AG10803 (cell line): ENCODE measurements around the gene PHLDB2.

Source experiments
- DNase-seq: peaks from one replicate; pipeline ENCODE4 v3.0.0; 2010; ENCODE audit warnings: low read depth
- H3K4me3 ChIP-seq: 2 replicates; pipeline ENCODE4 v1.5.1; 2011; ENCODE audit warnings: mild to moderate bottlenecking, low read length, control low read depth
- TF ChIP-seq, protein P1 (sequence below): conservative IDR thresholded peaks from 2 replicates; pipeline ENCODE4 v1.5.1; 2011; ENCODE audit warnings: mild to moderate bottlenecking, low read length, control low read depth, inconsistent platforms

PHLDB2 gene

DNA sequence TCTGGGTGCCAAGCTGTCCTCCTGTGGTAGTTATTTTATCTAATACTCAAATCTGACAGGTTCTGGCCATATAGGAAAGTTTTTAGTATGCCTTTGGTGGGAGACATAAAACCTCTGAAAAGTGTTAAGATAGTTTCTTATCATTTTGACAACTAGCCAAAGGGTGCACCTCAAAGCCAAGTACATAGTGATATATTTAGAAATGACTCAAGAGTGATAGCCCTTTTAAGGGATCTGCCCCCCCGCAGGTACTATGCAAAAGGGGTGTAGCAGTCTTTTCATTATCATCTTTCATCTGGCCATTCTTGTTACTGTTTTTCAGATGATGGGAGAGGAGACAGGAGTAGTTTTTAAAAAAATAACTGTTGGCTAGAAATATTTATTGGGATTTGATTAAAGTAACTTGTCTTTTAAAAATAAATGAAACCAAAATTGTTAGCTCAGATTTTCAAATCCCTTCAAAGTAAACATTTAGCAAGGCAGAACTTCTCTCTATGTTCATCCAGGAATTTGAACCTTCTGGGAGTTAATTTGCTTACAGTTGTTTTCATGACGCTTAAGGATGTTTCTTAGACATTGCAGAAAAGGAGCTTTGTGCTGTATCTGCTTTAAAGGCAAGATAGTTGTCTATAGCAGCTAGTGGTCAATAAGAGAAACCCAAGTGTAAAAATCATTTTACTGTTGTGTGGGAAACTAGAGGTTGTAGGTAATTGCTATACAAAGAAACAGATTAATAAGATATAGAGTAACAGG lies 5.1 kb downstream of the PHLDB2 start:
- no peak for DNase-seq
- TF ChIP-seq, protein P1, sequence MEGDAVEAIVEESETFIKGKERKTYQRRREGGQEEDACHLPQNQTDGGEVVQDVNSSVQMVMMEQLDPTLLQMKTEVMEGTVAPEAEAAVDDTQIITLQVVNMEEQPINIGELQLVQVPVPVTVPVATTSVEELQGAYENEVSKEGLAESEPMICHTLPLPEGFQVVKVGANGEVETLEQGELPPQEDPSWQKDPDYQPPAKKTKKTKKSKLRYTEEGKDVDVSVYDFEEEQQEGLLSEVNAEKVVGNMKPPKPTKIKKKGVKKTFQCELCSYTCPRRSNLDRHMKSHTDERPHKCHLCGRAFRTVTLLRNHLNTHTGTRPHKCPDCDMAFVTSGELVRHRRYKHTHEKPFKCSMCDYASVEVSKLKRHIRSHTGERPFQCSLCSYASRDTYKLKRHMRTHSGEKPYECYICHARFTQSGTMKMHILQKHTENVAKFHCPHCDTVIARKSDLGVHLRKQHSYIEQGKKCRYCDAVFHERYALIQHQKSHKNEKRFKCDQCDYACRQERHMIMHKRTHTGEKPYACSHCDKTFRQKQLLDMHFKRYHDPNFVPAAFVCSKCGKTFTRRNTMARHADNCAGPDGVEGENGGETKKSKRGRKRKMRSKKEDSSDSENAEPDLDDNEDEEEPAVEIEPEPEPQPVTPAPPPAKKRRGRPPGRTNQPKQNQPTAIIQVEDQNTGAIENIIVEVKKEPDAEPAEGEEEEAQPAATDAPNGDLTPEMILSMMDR: no peak
- H3K4me3 ChIP-seq: no peak overlapping the region

DNA sequence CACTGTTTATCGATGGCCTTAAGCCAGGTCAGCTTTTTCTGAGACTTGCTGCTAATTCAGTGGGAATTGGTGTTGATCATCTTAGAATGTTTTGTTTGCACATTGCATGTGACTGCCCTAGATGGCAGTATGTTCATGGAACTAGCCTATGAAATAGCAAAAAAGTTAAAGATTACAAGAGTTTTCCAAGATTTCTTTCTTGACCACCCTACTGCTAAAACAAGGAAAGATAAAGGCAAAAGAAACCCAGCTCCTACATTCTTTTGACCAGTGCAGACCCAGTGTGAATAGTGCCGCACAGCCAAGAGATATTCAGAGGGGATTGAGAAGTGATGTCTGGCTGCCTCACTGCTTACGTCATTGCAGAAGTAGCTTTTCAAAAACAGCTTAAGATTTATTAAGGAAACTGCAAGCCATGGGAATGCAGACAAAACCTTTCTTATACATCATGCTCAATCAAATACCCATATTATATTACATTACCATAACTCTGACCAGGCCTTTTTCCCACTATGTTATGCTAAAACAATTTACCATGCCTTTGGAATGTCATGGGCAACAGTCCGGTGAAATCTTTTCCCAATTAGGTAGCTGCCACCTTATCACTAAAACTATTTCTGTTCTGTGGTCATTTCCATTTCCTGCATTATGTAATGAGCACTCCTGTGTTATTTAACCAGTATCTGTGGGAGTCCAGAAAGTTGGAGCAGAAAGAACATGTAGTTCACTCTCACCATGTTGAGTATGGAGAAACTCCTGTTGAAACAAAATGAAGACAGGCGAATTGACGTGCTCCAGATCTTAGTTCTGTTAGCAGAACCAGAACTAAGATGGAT lies 6.0 kb downstream of the PHLDB2 start:
- no peak overlapping the region for H3K4me3 ChIP-seq
- TF ChIP-seq, protein P1: peak; percentile 58
- peak; percentile 88 for DNase-seq

DNA sequence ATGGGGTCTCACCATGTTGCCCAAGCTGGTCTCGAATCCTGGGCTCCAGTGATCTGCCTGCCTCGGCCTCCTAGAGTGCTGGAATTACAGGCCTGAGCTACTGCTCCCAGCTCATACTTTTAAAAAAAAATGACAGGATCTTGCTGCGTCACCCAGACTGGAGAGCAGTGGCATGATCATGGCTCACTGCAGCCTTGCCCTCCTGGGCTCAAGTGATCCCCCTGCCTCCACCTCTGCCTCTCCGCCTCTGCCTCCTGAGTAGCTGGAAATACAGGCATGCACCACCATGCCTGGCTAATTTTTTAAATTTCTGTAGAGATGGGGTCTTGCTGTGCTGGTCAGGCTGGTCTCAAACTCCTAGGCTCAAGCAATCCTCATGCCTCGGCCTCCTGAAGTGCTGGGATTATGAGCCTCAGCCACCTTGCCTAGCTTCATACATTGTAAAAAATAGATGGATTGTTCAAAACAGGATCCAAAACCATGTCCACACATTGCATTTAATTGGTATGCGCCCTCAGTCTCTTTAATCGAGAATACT lies 8.9 kb downstream of the PHLDB2 start:
- no peak overlapping the region for H3K4me3 ChIP-seq
- DNase-seq: no peak
- TF ChIP-seq, protein P1: no peak

DNA sequence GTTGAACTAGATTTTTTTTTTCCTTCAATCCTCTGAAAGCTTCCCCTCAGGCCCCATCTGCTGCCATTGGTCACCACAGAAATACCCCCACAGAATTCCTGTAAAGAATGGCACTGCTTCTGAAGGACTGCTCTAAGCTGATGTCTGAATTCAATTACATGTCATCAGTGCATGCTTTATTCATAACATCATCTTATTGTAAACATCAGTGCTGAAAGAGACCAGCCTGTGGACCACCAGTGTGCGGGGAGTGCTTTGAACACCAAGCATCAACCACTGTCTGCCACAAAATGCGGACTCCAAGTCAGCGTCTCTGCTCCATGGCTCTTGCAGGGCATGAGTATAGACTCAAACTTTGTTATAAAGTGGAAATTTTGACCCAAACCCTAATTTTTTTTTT lies 11.6 kb downstream of the PHLDB2 start:
- TF ChIP-seq, protein P1: no peak
- no peak overlapping the region for H3K4me3 ChIP-seq
- DNase-seq: no peak

DNA sequence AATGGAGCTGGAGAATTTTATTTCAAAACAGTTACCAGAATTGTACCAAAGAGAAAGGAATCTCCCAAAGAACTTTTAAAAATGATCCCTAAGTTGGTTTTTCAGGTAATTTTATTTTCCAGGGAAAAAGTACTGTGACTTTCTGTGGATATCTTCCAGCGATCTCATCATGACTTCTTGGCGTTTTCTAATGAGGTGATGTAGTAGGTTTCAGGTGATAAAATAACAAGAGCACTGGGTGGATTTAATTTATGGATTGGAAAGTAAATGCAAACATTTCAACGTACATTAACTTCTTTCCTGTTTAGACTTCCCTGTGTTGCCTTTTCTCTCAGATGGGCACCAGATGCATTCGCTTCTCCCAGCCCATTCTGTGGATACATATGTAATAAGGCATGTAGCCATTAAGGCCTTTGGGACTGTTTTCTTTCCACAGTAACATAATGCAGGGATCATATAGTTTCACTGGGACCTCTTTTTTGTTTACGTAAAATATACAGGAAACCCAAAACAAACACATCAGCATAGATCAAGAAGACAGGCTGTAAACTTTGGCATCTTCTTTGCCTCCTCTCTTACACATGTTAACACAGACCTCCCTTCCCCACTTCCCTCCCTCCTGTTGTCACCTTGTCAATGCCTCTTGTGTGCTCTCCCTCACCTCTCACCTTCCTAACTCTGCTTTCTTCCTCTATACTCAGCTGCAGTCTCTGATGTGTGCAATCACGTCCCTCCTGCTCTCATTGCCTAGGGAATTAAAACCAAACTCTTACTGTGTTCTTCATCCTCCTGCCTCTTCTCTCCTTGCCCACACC lies 13.0 kb downstream of the PHLDB2 start:
- no peak overlapping the region for H3K4me3 ChIP-seq
- DNase-seq: no peak
- TF ChIP-seq, protein P1: no peak

DNA sequence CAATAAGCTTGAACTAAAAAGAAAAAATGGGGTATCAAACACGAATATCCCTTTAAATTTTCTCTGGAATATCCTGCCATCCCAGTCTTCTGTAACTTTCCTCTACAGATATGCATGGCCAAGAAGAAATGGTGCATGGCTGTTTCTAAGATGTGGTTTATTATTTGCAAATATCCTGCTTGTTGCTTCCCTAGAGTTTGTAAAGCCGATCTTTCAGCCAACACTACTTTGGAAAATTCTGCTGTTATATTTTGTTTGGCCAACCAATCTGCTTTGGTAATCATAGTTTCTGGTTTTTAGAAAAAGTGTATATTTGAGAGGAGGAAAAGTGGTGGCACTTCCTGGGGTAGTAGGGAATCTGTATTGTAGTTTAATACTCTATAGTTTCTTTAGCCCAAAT lies 13.9 kb downstream of the PHLDB2 start:
- TF ChIP-seq, protein P1: no peak
- no peak overlapping the region for H3K4me3 ChIP-seq
- DNase-seq: no peak
